NCI-H128 (cell line): ENCODE data around the gene EPHA1.

Experiments used
- DNase-seq: peaks from one replicate; lab custom pipeline; 2025; ENCODE audit not compliant: unreplicated experiment; lab: John Stamatoyannopoulos, UW

The EPHA1 gene

DNA sequence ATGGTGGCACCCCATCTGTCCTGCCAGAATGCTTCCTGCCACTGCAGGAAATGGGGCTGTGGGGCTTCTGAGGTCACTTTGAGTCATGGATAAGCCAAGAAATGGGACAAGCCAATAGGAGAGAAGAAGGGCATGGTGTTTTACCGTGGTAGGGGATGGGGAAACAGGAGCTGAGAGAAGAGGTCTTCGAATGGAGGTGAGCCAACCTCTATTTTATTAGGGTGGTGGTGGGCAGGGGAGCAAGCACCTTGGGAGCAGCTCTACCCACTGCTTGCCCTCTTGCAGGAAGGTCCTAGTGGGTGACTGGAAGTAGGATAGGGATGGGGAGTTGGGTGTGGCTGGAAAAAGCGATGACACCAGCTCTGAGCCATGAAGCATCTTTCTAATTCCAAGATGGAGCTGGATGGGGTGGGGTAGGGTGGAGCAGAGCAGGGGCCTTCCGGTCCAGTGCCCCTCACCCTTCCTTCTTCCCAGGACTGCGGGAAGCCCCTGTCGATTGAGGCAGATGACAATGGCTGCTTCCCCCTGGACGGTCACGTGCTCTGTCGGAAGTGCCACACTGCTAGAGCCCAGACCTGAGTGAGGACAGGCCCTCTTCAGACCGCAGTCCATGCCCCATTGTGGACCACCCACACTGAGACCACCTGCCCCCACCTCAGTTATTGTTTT, 18.4 kb downstream of the EPHA1 start:
- DNase-seq, result no peak

DNA sequence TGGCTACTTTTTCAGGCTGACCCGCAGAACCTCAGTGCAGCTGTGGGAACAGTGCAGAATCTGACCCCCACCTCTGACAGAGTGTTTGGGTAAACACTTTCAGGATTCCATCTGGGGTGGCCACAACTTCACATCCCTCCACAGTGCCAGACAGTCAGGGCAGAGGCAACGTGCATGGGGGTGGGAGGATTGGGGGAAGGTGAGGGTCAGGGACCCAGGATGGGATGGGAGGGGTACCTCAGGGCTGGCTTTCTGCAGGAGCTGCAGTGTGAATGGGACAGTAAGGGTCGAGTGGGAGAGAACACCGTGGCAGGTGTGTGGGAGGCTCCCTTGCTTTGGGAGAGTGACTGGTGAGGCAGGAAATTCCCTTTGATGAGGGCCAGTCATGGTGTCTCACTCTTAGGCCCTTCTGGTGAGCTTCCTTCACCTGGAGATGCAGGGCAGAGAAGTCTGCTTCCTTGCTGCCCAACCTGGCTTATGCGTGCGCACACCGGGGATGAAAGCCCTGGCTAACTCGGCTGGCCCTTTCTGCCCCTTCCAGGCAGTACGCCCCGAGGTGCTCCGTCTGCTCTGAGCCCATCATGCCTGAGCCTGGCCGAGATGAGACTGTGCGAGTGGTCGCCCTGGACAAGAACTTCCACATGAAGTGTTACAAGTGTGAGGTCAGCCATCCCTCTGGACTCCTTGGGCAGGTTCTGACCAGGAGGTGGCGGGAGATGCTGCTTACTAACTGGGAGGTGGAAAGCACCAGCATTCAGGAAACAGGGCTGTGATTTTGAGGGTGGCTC, 19.1 kb downstream of the EPHA1 start:
- no peak for DNase-seq

DNA sequence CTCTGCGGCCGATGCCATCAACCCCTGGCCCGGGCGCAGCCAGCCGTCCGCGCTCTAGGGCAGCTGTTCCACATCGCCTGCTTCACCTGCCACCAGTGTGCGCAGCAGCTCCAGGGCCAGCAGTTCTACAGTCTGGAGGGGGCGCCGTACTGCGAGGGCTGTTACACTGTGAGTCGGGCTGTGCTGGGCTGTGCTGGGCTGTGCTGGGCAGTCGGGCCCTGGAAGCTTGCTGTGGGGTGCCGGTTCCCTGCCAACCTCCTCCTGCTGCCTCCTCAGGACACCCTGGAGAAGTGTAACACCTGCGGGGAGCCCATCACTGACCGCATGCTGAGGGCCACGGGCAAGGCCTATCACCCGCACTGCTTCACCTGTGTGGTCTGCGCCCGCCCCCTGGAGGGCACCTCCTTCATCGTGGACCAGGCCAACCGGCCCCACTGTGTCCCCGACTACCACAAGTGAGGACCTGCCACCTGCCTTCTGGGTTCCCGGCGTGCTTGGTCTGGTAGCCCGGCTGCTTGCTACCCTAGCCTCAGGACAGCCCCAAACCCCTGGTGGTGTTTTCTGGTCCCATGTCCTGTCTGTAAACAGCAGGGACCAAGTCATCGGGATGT, 20.1 kb downstream of the EPHA1 start:
- no peak for DNase-seq

DNA sequence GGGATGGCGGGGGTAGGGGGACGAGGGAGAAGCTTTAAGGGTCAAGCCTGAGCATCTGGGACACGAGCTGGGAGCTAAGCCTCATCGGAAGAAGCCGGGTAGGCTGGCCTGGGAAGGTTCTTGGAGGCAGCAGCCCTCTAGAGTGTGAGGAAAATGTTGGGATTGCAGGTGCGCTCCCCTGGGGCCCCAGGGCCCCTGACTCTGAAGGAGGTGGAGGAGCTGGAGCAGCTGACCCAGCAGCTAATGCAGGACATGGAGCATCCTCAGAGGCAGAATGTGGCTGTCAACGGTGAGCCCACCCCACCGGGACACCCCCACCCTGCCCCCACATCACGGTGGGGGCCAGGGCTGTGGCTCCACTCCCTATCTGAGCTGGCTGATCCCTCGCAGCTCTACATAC, 20.6 kb downstream of the EPHA1 start:
- DNase-seq, result no peak

DNA sequence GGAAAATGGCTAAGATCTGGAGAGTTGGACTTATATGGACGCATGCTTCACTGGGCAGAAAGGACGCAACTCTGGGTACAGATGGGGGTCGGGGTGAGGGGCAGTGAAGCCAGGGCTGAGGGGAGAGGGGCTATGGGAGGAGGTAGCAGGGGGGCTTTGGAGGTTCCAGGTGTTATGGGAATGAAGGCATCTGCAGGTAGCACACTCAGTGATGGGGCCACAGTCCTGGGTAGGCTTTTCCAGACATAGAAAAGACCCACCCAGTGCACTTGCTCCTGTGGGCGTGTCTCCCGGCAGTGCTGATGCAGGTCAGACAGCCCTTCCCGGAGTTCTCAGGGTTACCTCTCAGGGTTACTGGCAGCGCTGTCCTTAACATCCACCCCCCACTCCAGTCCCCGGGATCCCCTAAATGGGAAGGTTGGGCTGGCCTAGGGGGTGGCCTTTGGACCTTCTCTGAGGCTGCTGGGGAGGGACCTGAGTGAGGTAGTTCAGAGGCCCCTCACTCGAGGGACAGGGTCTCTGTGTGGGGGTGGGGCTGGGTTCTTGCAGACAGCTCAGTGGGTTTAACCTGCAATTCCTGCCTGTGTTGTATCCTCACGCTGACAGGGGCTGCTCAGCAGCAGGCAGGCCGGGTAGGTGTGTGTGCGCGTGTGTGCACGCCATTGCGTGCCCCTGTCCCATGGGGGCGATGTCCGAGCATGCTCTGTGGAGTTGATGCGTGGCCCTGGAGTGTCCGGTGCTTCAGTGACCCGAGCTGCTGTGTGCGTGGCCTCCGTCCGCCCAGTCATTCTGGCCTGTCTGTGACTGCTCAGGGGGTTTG, 21.3 kb downstream of the EPHA1 start:
- no peak for DNase-seq

DNA sequence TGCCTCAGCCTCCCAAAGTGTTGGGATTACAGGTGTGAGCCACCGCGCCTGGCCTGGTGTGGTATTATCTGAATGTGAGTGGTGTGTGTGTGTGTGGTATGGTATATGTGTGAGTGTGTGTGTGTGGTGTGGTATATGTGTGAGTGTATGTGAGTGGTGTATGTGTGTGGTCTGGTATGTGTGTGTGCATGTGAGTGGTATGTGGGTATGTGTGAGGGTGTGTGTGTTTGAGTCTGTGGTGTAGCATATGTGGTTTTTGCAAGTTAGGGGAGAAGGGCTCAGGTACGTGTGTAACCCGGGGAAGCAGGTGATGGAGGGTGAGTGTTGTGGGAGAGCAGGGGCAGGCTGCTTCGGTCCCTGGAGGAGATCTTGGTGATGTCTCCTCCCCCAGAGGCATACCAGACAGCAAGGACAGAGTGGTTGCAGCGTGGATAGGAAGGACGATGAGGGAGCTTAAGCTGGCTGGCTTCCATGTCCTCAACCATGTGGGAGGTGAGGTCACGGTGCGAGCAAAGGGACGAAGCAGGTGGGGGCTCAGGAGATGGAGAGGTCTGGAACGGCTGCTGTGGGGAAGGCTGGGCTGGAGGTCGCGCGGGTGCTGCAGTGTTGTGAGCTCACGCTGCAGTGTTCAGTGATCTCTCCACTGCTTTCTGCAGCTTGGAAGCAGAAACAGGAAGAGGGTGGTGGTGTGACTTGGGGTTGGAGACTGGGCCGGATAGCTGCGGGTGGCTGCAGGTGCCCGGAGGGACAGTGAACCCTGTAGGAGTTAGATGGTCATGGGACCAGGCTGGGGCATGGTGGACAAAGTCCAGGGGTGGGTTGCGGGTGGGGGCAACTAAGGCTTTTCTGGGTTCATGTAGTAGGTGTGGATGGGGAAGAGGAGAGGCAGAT, 22.5 kb downstream of the EPHA1 start:
- no peak for DNase-seq

DNA sequence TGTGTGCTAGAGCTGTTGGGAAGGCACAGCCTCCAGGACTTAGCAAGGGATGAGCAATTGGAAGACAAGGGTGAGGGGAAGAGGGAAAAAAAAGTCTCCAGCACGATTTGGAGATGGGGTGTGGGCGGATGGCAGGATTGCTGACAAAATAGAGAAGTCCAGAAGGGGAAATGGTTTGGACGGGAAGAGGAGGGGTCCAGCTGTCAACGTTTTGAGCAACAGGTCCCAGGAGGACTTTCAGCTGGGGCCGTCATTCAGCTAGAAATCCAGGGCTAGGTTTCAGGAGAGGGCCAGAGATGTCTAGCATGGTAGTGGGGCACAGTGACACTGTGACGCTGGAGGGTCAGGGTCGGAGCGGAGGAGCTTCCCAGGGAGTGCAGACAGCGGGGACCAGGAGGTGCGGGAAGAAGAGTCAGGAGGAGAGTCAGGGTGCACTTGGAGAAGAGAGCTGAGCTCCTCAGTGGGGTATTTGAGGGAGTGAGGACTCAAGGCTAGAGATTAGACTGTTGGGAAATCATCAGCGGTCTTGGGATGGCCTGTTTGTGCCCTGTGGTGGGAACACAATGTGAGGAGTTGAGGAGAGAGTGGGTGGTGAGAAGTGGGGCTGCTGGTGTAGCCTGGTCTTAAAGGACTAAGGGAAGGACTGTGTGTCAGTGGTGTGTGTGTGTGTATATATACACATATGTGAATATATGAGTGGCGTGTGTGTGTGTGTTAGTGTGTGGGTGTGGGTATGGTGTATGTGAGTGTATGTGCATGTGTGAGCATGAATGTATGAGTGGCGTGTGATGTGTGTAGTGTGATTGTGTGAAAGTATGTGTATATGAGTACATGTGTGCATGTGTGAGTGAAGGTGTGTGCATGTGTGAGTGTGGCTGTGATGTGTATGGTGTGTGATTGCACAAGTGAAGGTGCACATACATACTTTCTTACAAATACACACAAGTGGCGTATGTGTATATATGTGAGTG, 23.7 kb downstream of the EPHA1 start:
- no peak for DNase-seq

DNA sequence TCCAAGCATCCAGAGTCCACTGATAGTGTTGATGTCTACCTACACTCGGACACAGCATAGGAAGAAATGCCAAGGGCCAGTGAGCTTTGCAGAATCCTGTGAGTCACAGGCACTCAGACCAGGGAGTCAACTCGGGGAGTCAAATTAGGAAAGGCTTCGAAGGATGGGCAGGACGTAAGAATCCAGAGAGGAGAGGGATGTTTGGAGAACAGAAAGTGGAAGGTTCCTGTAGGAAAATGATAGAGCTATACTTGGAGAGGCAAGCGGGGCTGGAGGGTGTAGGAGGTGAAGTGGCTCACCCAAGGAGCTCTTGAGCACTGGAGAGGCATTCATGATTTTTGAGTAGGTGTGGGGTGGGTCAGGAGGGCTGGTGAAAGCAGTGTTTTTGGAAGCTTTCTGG, 24.5 kb downstream of the EPHA1 start:
- no peak for DNase-seq

DNA sequence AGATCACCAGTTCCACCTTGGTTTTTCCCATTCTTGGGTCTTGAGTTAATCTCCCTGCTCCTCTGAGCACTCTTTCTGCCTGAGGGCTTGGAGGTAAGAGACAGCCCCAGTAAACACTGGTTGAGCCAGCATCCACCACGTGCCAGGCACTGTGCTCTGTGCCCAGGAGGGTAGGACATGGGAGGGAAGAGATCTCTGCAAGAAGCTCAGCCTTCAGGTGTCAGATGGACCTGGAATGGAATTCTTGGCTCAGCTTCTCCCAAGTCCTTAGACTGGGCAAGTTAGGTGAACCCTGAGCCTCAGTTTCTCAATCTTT, 25.1 kb downstream of the EPHA1 start:
- DNase-seq, result no peak

DNA sequence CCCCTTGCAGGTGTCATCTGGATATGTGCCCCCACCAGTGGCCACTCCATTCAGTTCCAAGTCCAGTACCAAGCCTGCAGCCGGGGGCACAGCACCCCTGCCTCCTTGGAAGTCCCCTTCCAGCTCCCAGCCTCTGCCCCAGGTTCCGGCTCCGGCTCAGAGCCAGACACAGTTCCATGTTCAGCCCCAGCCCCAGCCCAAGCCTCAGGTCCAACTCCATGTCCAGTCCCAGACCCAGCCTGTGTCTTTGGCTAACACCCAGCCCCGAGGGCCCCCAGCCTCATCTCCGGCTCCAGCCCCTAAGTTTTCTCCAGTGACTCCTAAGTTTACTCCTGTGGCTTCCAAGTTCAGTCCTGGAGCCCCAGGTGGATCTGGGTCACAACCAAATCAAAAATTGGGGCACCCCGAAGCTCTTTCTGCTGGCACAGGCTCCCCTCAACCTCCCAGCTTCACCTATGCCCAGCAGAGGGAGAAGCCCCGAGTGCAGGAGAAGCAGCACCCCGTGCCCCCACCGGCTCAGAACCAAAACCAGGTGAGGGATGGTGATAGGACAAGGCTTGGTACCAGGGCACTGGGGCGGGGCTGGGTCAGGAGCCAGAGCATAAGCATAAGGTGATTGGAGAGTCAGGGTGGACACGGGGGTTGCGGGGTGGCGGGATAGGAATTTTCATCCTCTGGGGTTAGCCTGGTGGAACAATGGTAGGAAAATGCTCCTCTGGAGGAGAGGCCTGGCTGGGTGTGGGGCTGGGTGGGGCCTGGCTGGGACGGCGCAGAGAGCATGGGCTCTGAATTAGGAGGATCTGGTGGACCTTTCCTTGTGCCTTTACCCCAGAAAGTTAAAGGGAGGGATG, 25.6 kb downstream of the EPHA1 start:
- no peak for DNase-seq

DNA sequence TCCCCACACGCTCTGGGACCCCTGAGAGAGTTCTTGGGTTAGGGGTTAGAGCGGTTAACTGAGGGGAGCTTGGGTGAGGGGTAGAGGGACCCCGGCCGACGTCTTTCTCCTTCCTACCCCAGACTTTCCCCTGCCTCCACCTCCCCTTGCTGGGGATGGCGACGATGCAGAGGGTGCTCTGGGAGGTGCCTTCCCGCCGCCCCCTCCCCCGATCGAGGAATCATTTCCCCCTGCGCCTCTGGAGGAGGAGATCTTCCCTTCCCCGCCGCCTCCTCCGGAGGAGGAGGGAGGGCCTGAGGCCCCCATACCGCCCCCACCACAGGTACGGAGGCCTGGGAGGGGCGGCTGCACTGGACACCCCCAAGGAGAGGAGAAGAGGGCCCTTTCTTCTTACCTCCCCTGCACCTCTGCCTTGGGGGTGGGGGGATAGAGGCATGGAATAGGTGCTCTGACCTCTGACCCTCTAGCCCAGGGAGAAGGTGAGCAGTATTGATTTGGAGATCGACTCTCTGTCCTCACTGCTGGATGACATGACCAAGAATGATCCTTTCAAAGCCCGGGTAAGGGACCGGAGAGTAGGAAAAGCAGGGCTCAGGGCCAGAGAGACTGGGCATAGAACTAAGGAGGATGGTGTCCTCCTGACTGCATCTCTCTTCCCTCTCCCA, 26.4 kb downstream of the EPHA1 start:
- no peak for DNase-seq

DNA sequence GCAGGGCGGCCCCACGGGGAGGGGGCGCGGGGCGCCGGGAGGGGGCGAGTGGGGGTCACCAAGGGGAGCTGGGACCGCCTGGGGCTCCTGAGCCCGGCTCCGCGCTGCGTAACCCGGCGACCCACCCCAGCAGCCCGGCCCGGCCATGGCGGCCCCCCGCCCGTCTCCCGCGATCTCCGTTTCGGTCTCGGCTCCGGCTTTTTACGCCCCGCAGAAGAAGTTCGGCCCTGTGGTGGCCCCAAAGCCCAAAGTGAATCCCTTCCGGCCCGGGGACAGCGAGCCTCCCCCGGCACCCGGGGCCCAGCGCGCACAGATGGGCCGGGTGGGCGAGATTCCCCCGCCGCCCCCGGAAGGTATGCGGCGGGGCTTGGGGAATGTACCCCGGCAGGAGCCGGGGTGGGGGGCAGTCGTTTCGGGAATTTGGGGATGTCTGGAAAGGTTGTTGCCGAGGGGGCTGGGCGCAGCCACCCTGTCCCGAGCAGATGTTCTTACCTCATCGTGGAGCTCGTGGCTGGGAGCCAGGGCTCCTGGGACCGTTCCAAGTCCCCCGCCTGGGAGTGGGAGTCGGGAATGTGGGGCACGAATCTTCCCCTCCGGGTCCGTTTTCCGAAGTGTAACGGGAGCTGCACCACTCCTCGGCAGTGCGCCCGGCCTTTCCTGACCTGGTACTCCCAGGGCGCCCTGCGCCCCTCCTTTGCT, 27.1 kb downstream of the EPHA1 start:
- no peak for DNase-seq

DNA sequence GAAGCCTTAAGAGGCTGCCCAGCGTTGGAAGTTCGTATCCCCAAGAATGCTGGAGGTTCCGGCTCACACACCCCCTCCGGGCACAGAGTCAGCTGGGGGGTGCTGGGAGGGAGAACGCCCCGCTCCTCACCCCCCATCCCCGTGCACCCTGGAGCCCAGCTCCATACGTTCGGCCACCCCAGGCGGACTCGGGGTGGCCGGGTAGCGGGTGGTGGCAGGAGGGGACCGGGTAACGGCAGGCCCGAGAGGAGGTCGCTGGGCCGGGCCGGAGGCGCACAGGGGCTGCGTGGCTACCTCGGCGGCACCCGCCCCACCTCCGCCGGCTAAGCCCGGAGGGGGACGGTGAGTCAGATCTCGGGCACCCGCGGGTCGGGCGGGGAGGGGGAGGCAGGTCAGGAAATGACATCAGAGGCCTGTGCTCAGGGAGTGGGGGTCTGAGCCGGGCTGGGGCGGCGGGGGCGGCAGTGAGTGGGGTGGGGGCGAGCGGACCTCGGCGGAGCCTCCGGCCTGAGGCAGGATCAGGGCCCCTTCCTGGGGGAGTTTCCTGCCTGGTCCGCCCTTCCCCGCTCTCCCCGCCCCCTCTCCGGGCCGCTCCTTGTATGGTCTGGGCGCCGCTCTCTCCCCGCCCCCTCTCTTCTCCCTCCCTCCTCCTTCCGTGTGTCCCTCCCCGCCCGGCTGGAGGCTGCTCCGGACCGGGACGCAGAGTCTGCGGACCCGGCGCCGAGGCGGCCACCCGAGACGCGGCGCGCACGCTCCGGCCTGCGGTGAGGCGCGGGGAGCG, 27.8 kb downstream of the EPHA1 start, which contains the start of gene ZYX:
ZYX (plus strand) TSS at position 700 of the 781 bp plus-strand sequence. CDS start 227 bp downstream, outside the sequence.
- no peak for DNase-seq

DNA sequence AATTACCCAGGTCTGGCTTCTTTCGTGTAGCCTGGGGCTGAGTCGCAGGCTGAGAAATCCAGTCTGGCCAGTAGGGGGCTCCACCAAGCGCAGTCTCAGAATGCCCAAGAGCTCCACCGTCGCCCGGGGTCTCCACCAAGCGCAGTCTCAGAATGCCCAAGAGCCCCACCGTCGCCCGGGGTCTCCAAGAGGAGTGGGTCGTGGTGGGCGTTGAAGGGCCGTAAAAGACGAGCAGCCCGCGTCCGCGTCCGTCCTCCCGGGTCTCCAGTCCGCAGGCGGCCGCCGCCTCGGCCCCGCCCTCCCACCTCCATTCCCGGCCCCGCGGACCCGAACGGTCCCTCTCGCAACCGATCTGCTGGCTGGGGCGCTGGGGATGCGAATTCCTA, 28.4 kb downstream of the EPHA1 start:
- DNase-seq, result no peak

DNA sequence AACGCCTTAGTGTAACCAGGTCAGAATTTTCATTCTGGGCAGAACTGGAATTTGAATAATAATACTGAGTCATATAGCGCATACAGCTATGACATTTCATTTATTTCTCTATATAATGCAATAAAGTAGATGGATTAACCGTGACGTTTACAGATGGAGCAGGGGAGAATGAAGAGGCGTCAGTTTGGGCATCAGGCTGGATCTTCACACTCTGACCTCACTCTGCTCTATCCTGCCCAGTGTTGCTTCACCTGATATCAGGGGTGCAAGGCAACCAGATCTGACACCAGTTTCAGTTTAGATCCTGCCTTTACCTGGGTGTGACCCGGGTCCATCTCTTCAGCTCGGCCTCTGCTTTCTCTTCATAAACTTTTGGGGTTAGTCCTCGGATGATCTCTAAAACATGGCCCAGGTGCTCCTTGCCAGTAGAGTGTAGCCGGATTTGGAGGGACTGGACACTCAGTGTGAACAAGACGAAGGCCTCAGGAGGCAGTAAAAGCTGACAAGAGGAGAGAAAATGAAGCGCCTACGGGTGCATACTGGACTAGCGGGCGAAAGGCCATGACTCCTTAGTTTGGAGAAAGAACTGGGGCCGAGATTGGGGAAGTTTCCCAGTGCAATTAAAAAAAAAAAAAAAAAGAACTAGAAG, 28.9 kb downstream of the EPHA1 start:
- DNase-seq, result no peak

DNA sequence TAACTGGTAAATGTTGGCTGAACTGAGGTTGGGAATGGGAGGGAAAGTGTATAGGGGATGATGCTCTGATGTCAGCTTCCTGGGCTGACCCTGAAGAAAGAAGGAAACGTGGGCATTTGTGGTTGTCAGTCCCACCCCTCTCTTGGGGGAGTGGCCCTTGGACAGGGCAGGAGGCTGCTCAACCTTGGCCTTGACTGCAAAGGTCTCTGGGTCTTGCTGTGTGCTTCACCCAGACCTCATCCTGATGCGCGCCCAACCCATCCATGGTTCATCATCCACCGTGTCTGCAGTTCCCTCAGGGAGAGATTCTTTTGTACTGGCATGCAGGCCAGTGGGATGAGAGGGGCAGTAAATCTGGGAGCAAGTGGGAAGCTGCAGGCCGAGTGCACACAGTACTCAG, 32.3 kb downstream of the EPHA1 start:
- no peak for DNase-seq
